Effector memory CD8-positive, alpha-beta T cell (primary cell): ENCODE results near the gene UBE2L3.
"Not testable (repeated sequence)": the region's sequence is repeated elsewhere in the genome, so short reads cannot be mapped to it uniquely, and the experiment has no call there.

Experiments
- ATAC-seq: fragments of 150-1000 bp; cut with Tn5 transposase; replicated peaks from 2 replicates; pipeline ENCODE4 v1.10.0; 2021; ENCODE audit warnings: mild to moderate bottlenecking, moderate library complexity
- DNase-seq, 3 experiments: peaks; one replicate each; pipeline ENCODE4 v3.0.0; 2021
- H3K27ac Mint-ChIP-seq, 2 donors: one replicate each; pipeline ENCODE4 v1.8.0; 2022; ENCODE audit warnings: mild to moderate bottlenecking in 2 of 2, mixed read lengths in 2 of 2, moderate library complexity in 2 of 2
- H3K27me3 Mint-ChIP-seq, 2 donors: one replicate each; pipeline ENCODE4 v1.8.0; 2022; ENCODE audit warnings: mixed read lengths in 2 of 2
- H3K36me3 Mint-ChIP-seq: one replicate; pipeline ENCODE4 v1.8.0; 2022; ENCODE audit warnings: mild to moderate bottlenecking, moderate library complexity, mixed read lengths; ENCODE audit not compliant: insufficient read depth
- H3K4me1 Mint-ChIP-seq, 2 donors: one replicate each; pipeline ENCODE4 v1.8.0; 2022; ENCODE audit warnings: low read depth in 2 of 2, mixed read lengths in 2 of 2
- H3K4me3 Mint-ChIP-seq, 2 donors: one replicate each; pipeline ENCODE4 v1.8.0; 2022; ENCODE audit warnings: mild to moderate bottlenecking in 2 of 2, mixed read lengths in 2 of 2, moderate library complexity in 2 of 2
- H3K9me3 Mint-ChIP-seq, 2 donors: one replicate each; pipeline ENCODE4 v1.8.0; 2022; ENCODE audit warnings: mixed read lengths in 2 of 2

Gene UBE2L3

GRCh38 chr22:21560657-21561056 lies 6.9 kb upstream of the UBE2L3 start:
- H3K4me3 Mint-ChIP-seq, ATAC-seq, H3K27ac Mint-ChIP-seq, H3K27me3 Mint-ChIP-seq, H3K4me1 Mint-ChIP-seq, DNase-seq, H3K36me3 Mint-ChIP-seq, H3K9me3 Mint-ChIP-seq: not testable (repeated sequence)

GRCh38 chr22:21563912-21564311 lies 3.6 kb upstream of the UBE2L3 start:
- ATAC-seq (no peak), DNase-seq (no peak)
- Mint-ChIP-seq H3K4me1 (peaks cover 5 to 8% of the 10 kb centered on the region in 2 donors), H3K9me3 (no peaks in the 10 kb centered on the region), H3K27ac (no peak overlapping the region), H3K27me3 (no peaks in the 10 kb centered on the region), H3K4me3 (no peak overlapping the region), H3K36me3 (peaks cover 9% of the 10 kb centered on the region)

GRCh38 chr22:21564411-21564810 lies 3.1 kb upstream of the UBE2L3 start:
- no peak for DNase-seq
- ATAC-seq: no peak
- H3K27me3 Mint-ChIP-seq: no peaks in the 10 kb centered on the region
- no peak overlapping the region for H3K4me3 Mint-ChIP-seq
- peaks cover 9% of the 10 kb centered on the region for H3K36me3 Mint-ChIP-seq
- no peaks in the 10 kb centered on the region for H3K9me3 Mint-ChIP-seq
- H3K27ac Mint-ChIP-seq: no peak overlapping the region
- H3K4me1 Mint-ChIP-seq: peaks cover 7 to 12% of the 10 kb centered on the region in 2 donors

- ATAC-seq: peak; percentile 29
Measured at GRCh38 chr22:21568347-21569075, 997 bp downstream of the UBE2L3 start.

GRCh38 chr22:21569076-21569427 lies 1.5 kb downstream of the UBE2L3 start:
- not testable (repeated sequence) for H3K9me3 Mint-ChIP-seq, ATAC-seq, DNase-seq, H3K27me3 Mint-ChIP-seq
- peak overlapping the region; percentile 88 to 90 for H3K4me3 Mint-ChIP-seq
- H3K27ac Mint-ChIP-seq: peak overlapping the region; percentile 94 to 96
- H3K4me1 Mint-ChIP-seq: peaks cover 45 to 56% of the 10 kb centered on the region in 2 donors
- H3K36me3 Mint-ChIP-seq: peaks cover 18% of the 10 kb centered on the region

More at GRCh38 chr22:21568347-21569075, 997 bp downstream of the UBE2L3 start:
- DNase-seq: no peak
- H3K27me3 Mint-ChIP-seq: no peaks in the 10 kb centered on the region
- peak overlapping the region; percentile 88 to 90 for H3K4me3 Mint-ChIP-seq
- H3K4me1 Mint-ChIP-seq: peaks cover 41 to 51% of the 10 kb centered on the region in 2 donors
- peaks cover 18% of the 10 kb centered on the region for H3K36me3 Mint-ChIP-seq
- peak overlapping the region; percentile 94 to 96 for H3K27ac Mint-ChIP-seq
- H3K9me3 Mint-ChIP-seq: no peaks in the 10 kb centered on the region

GRCh38 chr22:21569459-21570170 lies 2.1 kb downstream of the UBE2L3 start:
- peaks cover 18% of the 10 kb centered on the region for H3K36me3 Mint-ChIP-seq

GRCh38 chr22:21570398-21570797 lies 2.9 kb downstream of the UBE2L3 start:
- Mint-ChIP-seq H3K36me3 (peaks cover 18% of the 10 kb centered on the region), H3K9me3 (no peaks in the 10 kb centered on the region), H3K4me3 (peak overlapping the region; percentile 88 to 90), H3K4me1 (peaks cover 51 to 65% of the 10 kb centered on the region in 2 donors), H3K27ac (peak overlapping the region; percentile 94 to 96), H3K27me3 (no peaks in the 10 kb centered on the region)
- ATAC-seq: no peak
- no peak for DNase-seq

More at GRCh38 chr22:21569459-21570170, 2.1 kb downstream of the UBE2L3 start:
- ATAC-seq (no peak), DNase-seq (no peak)
- H3K27ac Mint-ChIP-seq: peak overlapping the region; percentile 94 to 96
- H3K9me3 Mint-ChIP-seq: no peaks in the 10 kb centered on the region
- peaks cover 51 to 62% of the 10 kb centered on the region in 2 donors for H3K4me1 Mint-ChIP-seq
- peak overlapping the region; percentile 88 to 90 for H3K4me3 Mint-ChIP-seq
- no peaks in the 10 kb centered on the region for H3K27me3 Mint-ChIP-seq

GRCh38 chr22:21571679-21572078 lies 4.2 kb downstream of the UBE2L3 start:
- H3K27ac Mint-ChIP-seq: peak overlapping the region; percentile 59 to 86
- DNase-seq (no peak), ATAC-seq (no peak)
- no peaks in the 10 kb centered on the region for H3K27me3 Mint-ChIP-seq
- no peaks in the 10 kb centered on the region for H3K9me3 Mint-ChIP-seq
- H3K4me1 Mint-ChIP-seq: peaks cover 55 to 73% of the 10 kb centered on the region in 2 donors
- H3K36me3 Mint-ChIP-seq: peaks cover 19% of the 10 kb centered on the region
- H3K4me3 Mint-ChIP-seq: peak overlapping the region; percentile 58 to 88

- H3K27ac Mint-ChIP-seq: peak overlapping the region in 1 of 2 donors; percentile 86
- H3K4me3 Mint-ChIP-seq: peak overlapping the region; percentile 31 to 64
- H3K9me3 Mint-ChIP-seq: no peaks in the 10 kb centered on the region
- ATAC-seq (no peak), DNase-seq (no peak)
- peaks cover 24% of the 10 kb centered on the region for H3K36me3 Mint-ChIP-seq
- peaks cover 66 to 85% of the 10 kb centered on the region in 2 donors for H3K4me1 Mint-ChIP-seq
- H3K27me3 Mint-ChIP-seq: no peaks in the 10 kb centered on the region
Measured at GRCh38 chr22:21573293-21573734, 5.8 kb downstream of the UBE2L3 start.

- Mint-ChIP-seq H3K27me3 (no peaks in the 10 kb centered on the region), H3K27ac (peak overlapping the region; percentile 54 to 86), H3K4me1 (peaks cover 66 to 84% of the 10 kb centered on the region in 2 donors), H3K36me3 (peaks cover 22% of the 10 kb centered on the region), H3K4me3 (peak overlapping the region; percentile 31 to 46), H3K9me3 (no peaks in the 10 kb centered on the region)
- ATAC-seq (no peak), DNase-seq (no peak)
Measured at GRCh38 chr22:21573750-21574494, 6.4 kb downstream of the UBE2L3 start.

- no peaks in the 10 kb centered on the region for H3K27me3 Mint-ChIP-seq
- DNase-seq (no peak), ATAC-seq (no peak)
- H3K27ac Mint-ChIP-seq: peak overlapping the region; percentile 58 to 73
- H3K36me3 Mint-ChIP-seq: peaks cover 26% of the 10 kb centered on the region
- peaks cover 42 to 63% of the 10 kb centered on the region in 2 donors for H3K4me1 Mint-ChIP-seq
- peak overlapping the region; percentile 26 to 51 for H3K4me3 Mint-ChIP-seq
- no peaks in the 10 kb centered on the region for H3K9me3 Mint-ChIP-seq
Measured at GRCh38 chr22:21579474-21579851, 11.9 kb downstream of the UBE2L3 start.

- H3K9me3 Mint-ChIP-seq, DNase-seq, H3K27me3 Mint-ChIP-seq, ATAC-seq: not testable (repeated sequence)
- Mint-ChIP-seq H3K36me3 (peaks cover 31% of the 10 kb centered on the region), H3K4me1 (peaks cover 44 to 66% of the 10 kb centered on the region in 2 donors), H3K4me3 (peak overlapping the region; percentile 42 to 57), H3K27ac (peak overlapping the region; percentile 22 to 85)
Measured at GRCh38 chr22:21580623-21581007, 13.1 kb downstream of the UBE2L3 start.

- peaks cover 43 to 63% of the 10 kb centered on the region in 2 donors for H3K4me1 Mint-ChIP-seq
- not testable (repeated sequence) for ATAC-seq
Measured at GRCh38 chr22:21581009-21581713, 13.6 kb downstream of the UBE2L3 start.

More at GRCh38 chr22:21581009-21581713, 13.6 kb downstream of the UBE2L3 start:
- H3K9me3 Mint-ChIP-seq, H3K27me3 Mint-ChIP-seq, DNase-seq: not testable (repeated sequence)
- Mint-ChIP-seq H3K36me3 (peaks cover 34% of the 10 kb centered on the region), H3K4me3 (peak overlapping the region in 1 of 2 donors; percentile 42), H3K27ac (peak overlapping the region; percentile 22 to 85)
